ENCODE data around the gene ZPBP2. TPM values are rescaled to one million over a fixed set of nuclear protein-coding genes. Genes with fewer than 3 reads are reported as not detected.

Gene ZPBP2
- polyA plus RNA-seq, 1 donor from 2014 or later, result not detected

DNA sequence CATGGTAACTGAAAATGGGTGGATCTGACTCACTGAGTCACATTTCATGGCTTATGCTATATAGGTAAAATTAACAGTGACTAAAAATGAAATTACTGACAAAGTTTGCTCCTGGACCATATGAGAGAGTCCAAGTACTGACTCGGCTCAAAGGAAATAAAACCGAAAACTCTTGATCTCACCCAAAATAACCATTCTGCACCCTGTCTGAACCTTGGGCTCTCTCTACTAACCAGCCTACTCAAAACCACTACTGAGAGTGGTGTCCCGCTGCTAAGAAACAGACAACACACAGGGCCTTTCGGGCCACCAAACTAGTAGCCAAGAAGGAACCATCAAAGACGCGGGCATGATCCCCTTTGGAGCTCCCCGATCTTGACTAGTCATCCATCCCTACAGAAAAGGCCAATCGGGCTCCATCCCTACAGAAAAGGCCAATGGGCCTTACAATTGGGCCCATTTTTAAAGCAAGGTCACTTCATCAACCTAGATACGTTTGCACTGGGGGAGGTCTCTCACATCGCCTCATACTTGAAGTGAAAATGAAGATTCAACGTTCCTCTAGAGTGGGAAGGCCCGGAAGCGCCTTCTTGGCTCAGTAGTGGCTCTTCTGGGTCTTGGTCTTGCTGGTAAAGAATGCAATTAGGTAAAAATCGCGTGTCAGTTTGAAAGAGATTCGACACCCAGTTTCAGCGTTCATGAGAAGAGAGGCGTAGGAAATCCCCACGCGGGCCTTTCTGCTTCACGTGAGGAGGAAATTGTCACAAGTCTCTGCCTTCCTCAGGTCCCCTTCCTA, 720 bp upstream of the ZPBP2 start:
- Histone ChIP-seq H3K4me2 (ENCODE audit: low read length) (no peak overlapping the region), H3K36me3 (ENCODE audit: insufficient read depth, low read length) (no peaks in the 10 kb centered on the region), H2AFZ (ENCODE audit: low read depth, low read length) (no peak overlapping the region), H3K27ac (ENCODE audit: low read length) (no peak overlapping the region), H3K9me2 (ENCODE audit: insufficient read depth, low read length) (no peaks in the 10 kb centered on the region), H3K9ac (ENCODE audit: low read length) (no peak overlapping the region), H3K9me3 (ENCODE audit: low read length) (no peaks in the 10 kb centered on the region), H3F3A (ENCODE audit: insufficient read depth, low read length, poor library complexity, severe bottlenecking) (no peaks in the 10 kb centered on the region), H3K4me3 (ENCODE audit: low read length) (no peak overlapping the region), H3K27me3 (ENCODE audit: insufficient read depth, low read depth, low read length) (peaks cover 48% of the 10 kb centered on the region), H3K79me2 (replicated peaks; ENCODE audit: insufficient read depth, low read length) (no peaks in the 10 kb centered on the region), H4K20me1 (ENCODE audit: insufficient read depth) (no peaks in the 10 kb centered on the region)
- TF ChIP-seq EP300 (conservative IDR thresholded peaks at IDR 0.05; ENCODE audit: poor library complexity, severe bottlenecking) (no peak), MXI1 (conservative IDR thresholded peaks at IDR 0.05; ENCODE audit: poor library complexity, severe bottlenecking) (no peak), POLR2AphosphoS5 (IDR thresholded peaks at IDR 0.05) (no peak), TAF1 (IDR thresholded peaks at IDR 0.05; ENCODE audit: low read depth) (no peak), SMC3 (conservative IDR thresholded peaks at IDR 0.05; ENCODE audit: poor library complexity) (no peak)

DNA sequence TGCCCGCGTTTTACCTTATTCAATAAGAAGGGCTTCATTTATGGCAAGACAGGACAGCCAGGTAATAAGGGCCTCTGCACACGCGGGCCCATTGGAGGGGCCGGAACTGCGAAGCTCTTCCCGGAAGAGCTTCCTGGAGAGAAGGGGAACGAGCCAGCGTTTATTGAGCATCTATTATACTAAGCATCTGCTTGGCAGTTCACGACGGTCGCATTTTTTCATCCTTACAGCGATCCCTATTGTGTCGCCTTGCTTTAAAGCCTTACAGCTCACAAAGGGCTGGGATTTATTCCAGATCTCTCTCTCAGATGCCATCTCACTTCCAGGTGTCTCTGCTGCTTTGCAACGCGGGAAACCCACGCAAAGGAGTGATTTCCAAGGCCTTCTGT, 546 bp downstream of the ZPBP2 start:
- Histone ChIP-seq H2AFZ (ENCODE audit: low read depth, low read length) (no peak overlapping the region), H3K79me2 (replicated peaks; ENCODE audit: insufficient read depth, low read length) (no peaks in the 10 kb centered on the region), H3K4me3 (ENCODE audit: low read length) (no peak overlapping the region), H3K27ac (ENCODE audit: low read length) (no peak overlapping the region), H3K36me3 (ENCODE audit: insufficient read depth, low read length) (no peaks in the 10 kb centered on the region), H3K27me3 (ENCODE audit: insufficient read depth, low read depth, low read length) (peaks cover 35% of the 10 kb centered on the region), H3K4me2 (ENCODE audit: low read length) (no peak overlapping the region), H3K9ac (ENCODE audit: low read length) (no peak overlapping the region), H3F3A (ENCODE audit: insufficient read depth, low read length, poor library complexity, severe bottlenecking) (no peaks in the 10 kb centered on the region), H4K20me1 (ENCODE audit: insufficient read depth) (no peaks in the 10 kb centered on the region), H3K9me3 (ENCODE audit: low read length) (no peaks in the 10 kb centered on the region), H3K9me2 (ENCODE audit: insufficient read depth, low read length) (no peaks in the 10 kb centered on the region)
- TF ChIP-seq MXI1 (conservative IDR thresholded peaks at IDR 0.05; ENCODE audit: poor library complexity, severe bottlenecking) (no peak), RAD21 (conservative IDR thresholded peaks at IDR 0.05) (no peak), EZH2 (IDR thresholded peaks at IDR 0.05; ENCODE audit: borderline replicate concordance, insufficient read depth, low read length, poor library complexity, severe bottlenecking) (no peak), SMC3 (conservative IDR thresholded peaks at IDR 0.05; ENCODE audit: poor library complexity) (no peak), TAF1 (IDR thresholded peaks at IDR 0.05; ENCODE audit: low read depth) (no peak), POLR2AphosphoS5 (IDR thresholded peaks at IDR 0.05) (no peak), EP300 (conservative IDR thresholded peaks at IDR 0.05; ENCODE audit: poor library complexity, severe bottlenecking) (no peak)
- TF ChIP-seq, protein P1, sequence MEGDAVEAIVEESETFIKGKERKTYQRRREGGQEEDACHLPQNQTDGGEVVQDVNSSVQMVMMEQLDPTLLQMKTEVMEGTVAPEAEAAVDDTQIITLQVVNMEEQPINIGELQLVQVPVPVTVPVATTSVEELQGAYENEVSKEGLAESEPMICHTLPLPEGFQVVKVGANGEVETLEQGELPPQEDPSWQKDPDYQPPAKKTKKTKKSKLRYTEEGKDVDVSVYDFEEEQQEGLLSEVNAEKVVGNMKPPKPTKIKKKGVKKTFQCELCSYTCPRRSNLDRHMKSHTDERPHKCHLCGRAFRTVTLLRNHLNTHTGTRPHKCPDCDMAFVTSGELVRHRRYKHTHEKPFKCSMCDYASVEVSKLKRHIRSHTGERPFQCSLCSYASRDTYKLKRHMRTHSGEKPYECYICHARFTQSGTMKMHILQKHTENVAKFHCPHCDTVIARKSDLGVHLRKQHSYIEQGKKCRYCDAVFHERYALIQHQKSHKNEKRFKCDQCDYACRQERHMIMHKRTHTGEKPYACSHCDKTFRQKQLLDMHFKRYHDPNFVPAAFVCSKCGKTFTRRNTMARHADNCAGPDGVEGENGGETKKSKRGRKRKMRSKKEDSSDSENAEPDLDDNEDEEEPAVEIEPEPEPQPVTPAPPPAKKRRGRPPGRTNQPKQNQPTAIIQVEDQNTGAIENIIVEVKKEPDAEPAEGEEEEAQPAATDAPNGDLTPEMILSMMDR (IDR thresholded peaks at IDR 0.05; ENCODE audit: poor library complexity, severe bottlenecking), result no peak

DNA sequence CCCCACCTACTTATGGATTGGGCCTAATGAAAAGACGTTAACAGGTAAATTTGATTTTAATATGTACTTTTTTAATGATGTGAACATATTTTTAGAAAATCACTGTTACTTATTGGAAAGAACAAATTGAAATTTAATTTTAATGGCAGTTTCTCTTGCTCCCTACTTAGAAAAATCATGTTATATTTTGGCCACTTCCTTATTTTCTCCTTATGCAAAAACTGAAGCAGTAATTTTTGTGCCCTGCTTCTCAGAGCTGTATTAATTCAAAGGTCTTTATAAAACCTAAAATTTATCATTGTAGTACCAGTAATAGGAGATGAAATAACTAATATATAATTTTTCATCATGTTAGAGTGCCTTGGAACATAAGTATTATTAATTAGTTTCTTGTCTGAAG, 2.8 kb downstream of the ZPBP2 start:
- Histone ChIP-seq H3K79me2 (replicated peaks; ENCODE audit: insufficient read depth, low read length) (no peaks in the 10 kb centered on the region), H3K4me2 (ENCODE audit: low read length) (no peak overlapping the region), H4K20me1 (ENCODE audit: insufficient read depth) (no peaks in the 10 kb centered on the region), H3K9ac (ENCODE audit: low read length) (no peak overlapping the region), H3F3A (ENCODE audit: insufficient read depth, low read length, poor library complexity, severe bottlenecking) (no peaks in the 10 kb centered on the region), H2AFZ (ENCODE audit: low read depth, low read length) (no peak overlapping the region), H3K36me3 (ENCODE audit: insufficient read depth, low read length) (no peaks in the 10 kb centered on the region), H3K4me3 (ENCODE audit: low read length) (no peak overlapping the region), H3K9me3 (ENCODE audit: low read length) (no peaks in the 10 kb centered on the region), H3K27me3 (ENCODE audit: insufficient read depth, low read depth, low read length) (peaks cover 14% of the 10 kb centered on the region), H3K9me2 (ENCODE audit: insufficient read depth, low read length) (no peaks in the 10 kb centered on the region), H3K27ac (ENCODE audit: low read length) (no peak overlapping the region)
- TF ChIP-seq, protein P1 (IDR thresholded peaks at IDR 0.05; ENCODE audit: poor library complexity, severe bottlenecking), result no peak
- TF ChIP-seq EZH2 (IDR thresholded peaks at IDR 0.05; ENCODE audit: borderline replicate concordance, insufficient read depth, low read length, poor library complexity, severe bottlenecking) (no peak), TAF1 (IDR thresholded peaks at IDR 0.05; ENCODE audit: low read depth) (no peak), EP300 (conservative IDR thresholded peaks at IDR 0.05; ENCODE audit: poor library complexity, severe bottlenecking) (no peak), POLR2AphosphoS5 (IDR thresholded peaks at IDR 0.05) (no peak), SMC3 (conservative IDR thresholded peaks at IDR 0.05; ENCODE audit: poor library complexity) (no peak), RAD21 (conservative IDR thresholded peaks at IDR 0.05) (no peak), MXI1 (conservative IDR thresholded peaks at IDR 0.05; ENCODE audit: poor library complexity, severe bottlenecking) (no peak)
- TF ChIP-seq, protein P2, sequence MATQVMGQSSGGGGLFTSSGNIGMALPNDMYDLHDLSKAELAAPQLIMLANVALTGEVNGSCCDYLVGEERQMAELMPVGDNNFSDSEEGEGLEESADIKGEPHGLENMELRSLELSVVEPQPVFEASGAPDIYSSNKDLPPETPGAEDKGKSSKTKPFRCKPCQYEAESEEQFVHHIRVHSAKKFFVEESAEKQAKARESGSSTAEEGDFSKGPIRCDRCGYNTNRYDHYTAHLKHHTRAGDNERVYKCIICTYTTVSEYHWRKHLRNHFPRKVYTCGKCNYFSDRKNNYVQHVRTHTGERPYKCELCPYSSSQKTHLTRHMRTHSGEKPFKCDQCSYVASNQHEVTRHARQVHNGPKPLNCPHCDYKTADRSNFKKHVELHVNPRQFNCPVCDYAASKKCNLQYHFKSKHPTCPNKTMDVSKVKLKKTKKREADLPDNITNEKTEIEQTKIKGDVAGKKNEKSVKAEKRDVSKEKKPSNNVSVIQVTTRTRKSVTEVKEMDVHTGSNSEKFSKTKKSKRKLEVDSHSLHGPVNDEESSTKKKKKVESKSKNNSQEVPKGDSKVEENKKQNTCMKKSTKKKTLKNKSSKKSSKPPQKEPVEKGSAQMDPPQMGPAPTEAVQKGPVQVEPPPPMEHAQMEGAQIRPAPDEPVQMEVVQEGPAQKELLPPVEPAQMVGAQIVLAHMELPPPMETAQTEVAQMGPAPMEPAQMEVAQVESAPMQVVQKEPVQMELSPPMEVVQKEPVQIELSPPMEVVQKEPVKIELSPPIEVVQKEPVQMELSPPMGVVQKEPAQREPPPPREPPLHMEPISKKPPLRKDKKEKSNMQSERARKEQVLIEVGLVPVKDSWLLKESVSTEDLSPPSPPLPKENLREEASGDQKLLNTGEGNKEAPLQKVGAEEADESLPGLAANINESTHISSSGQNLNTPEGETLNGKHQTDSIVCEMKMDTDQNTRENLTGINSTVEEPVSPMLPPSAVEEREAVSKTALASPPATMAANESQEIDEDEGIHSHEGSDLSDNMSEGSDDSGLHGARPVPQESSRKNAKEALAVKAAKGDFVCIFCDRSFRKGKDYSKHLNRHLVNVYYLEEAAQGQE (IDR thresholded peaks at IDR 0.05; ENCODE audit: borderline replicate concordance), result no peak

Data from neural cell (in vitro differentiated cells).